Ascending aorta (tissue), 2 donors: ENCODE measurements around the gene LDLRAD4. TPM values are rescaled to one million over a fixed set of nuclear protein-coding genes. Genes with fewer than 3 reads are reported as not detected.
A peak's percentile ranks its signal among the peaks of the same experiment; 100 is the strongest.

Experiments
- DNase-seq, 2 donors: peaks; one replicate each; pipeline ENCODE4 v3.0.0-alpha.2; 2019; ENCODE audit warnings: low spot score in 2 of 2
- H3K27ac ChIP-seq, 2 donors: fragments of 200-600 bp; sonication (generic); one replicate each; pipeline ENCODE4 v1.5.1; 2016 to 2017; ENCODE audit warnings: mild to moderate bottlenecking in 1 of 2
- H3K27me3 ChIP-seq: fragments of 200-600 bp; sonication (generic); one replicate; pipeline ENCODE4 v1.5.1; 2017
- H3K36me3 ChIP-seq, 2 donors: fragments of 200-600 bp; sonication (generic); one replicate each; pipeline ENCODE4 v1.5.1; 2016
- H3K4me1 ChIP-seq, 2 donors: fragments of 200-600 bp; sonication (generic); one replicate each; pipeline ENCODE4 v1.5.1; 2016 to 2017; ENCODE audit warnings: mild to moderate bottlenecking in 1 of 2
- H3K4me3 ChIP-seq, 2 donors: fragments of 200-600 bp; sonication (generic); one replicate each; pipeline ENCODE4 v1.5.1; 2016 to 2017; ENCODE audit warnings: mild to moderate bottlenecking in 1 of 2
- H3K9me3 ChIP-seq, 2 donors: fragments of 200-600 bp; sonication (generic); one replicate each; pipeline ENCODE4 v1.5.1; 2016
- CTCF ChIP-seq, 3 experiments: fragments of 200-600 bp in 2 of 3; fragments of 450-650 bp in 1 of 3; sonication (generic) in 2 of 3; IDR thresholded peaks; one replicate each; pipeline ENCODE4 v1.5.1; 2016 to 2019; ENCODE audit warnings: antibody characterized with exemption in 3 of 3, mild to moderate bottlenecking in 1 of 3, moderate library complexity in 1 of 3
- intact Hi-C: fragments of 100-400 bp; cut with DNase I; formaldehyde crosslinking; loops from one replicate; pipeline ENCODE4 v1.15.1; 2023
- total RNA-seq: library from RNA; depleted of rRNA; stranded (reverse); fragments of >200 nt; gene quantifications from one replicate; pipeline ENCODE4 v1.1.0, GENCODE V29; 2016

LDLRAD4 gene
- total RNA-seq, 1 donor from 2014 or later: 21.0 TPM

GRCh38 chr18:13534631-13535030 is 316.1 kb downstream of the LDLRAD4 start:
- Histone ChIP-seq H3K27me3 (no peaks in the 10 kb centered on the region), H3K4me1 (peaks cover 5 to 22% of the 10 kb centered on the region in 2 donors), H3K27ac (no peak overlapping the region), H3K9me3 (no peaks in the 10 kb centered on the region), H3K4me3 (no peak overlapping the region), H3K36me3 (no peaks in the 10 kb centered on the region)
- no peak for DNase-seq
- intact Hi-C loops: no loop called here
- TF ChIP-seq CTCF (IDR thresholded peaks at IDR 0.05): no peak

GRCh38 chr18:13536578-13536977 is 318.0 kb downstream of the LDLRAD4 start:
- intact Hi-C loops: no loop called here

GRCh38 chr18:13537022-13537780 is 318.6 kb downstream of the LDLRAD4 start:
- H3K4me1 ChIP-seq: peaks cover 8 to 21% of the 10 kb centered on the region in 2 donors
- H3K36me3 ChIP-seq: no peaks in the 10 kb centered on the region
- H3K4me3 ChIP-seq: no peak overlapping the region
- TF ChIP-seq CTCF (IDR thresholded peaks at IDR 0.05): no peak
- no peak overlapping the region for H3K27ac ChIP-seq
- no peak for DNase-seq
- H3K27me3 ChIP-seq: no peaks in the 10 kb centered on the region
- intact Hi-C loops: no loop called here
- H3K9me3 ChIP-seq: no peaks in the 10 kb centered on the region

More at GRCh38 chr18:13536578-13536977, 318.0 kb downstream of the LDLRAD4 start:
- no peaks in the 10 kb centered on the region for H3K9me3 ChIP-seq
- H3K36me3 ChIP-seq: no peaks in the 10 kb centered on the region
- peaks cover 8 to 21% of the 10 kb centered on the region in 2 donors for H3K4me1 ChIP-seq
- no peak overlapping the region for H3K27ac ChIP-seq
- TF ChIP-seq CTCF (IDR thresholded peaks at IDR 0.05): no peak
- no peak overlapping the region for H3K4me3 ChIP-seq
- no peaks in the 10 kb centered on the region for H3K27me3 ChIP-seq
- DNase-seq: no peak

GRCh38 chr18:13538630-13539029 is 320.1 kb downstream of the LDLRAD4 start:
- Histone ChIP-seq H3K27ac (peak overlapping the region; percentile 43 to 67), H3K4me1 (peaks cover 8 to 21% of the 10 kb centered on the region in 2 donors), H3K9me3 (no peaks in the 10 kb centered on the region), H3K36me3 (no peaks in the 10 kb centered on the region), H3K4me3 (no peak overlapping the region), H3K27me3 (no peaks in the 10 kb centered on the region)
- TF ChIP-seq CTCF (IDR thresholded peaks at IDR 0.05): no peak
- intact Hi-C loops: no loop called here
- no peak for DNase-seq

GRCh38 chr18:13539050-13539449 is 320.5 kb downstream of the LDLRAD4 start:
- H3K4me3 ChIP-seq: no peak overlapping the region
- no peaks in the 10 kb centered on the region for H3K9me3 ChIP-seq
- H3K27ac ChIP-seq: peak overlapping the region; percentile 43 to 67
- no peaks in the 10 kb centered on the region for H3K36me3 ChIP-seq
- TF ChIP-seq CTCF (IDR thresholded peaks at IDR 0.05): no peak
- peaks cover 8 to 21% of the 10 kb centered on the region in 2 donors for H3K4me1 ChIP-seq
- no peak for DNase-seq
- H3K27me3 ChIP-seq: no peaks in the 10 kb centered on the region
- intact Hi-C loops: no loop called here
